ENCODE results near the gene EGFLAM. TPM values are rescaled to one million over a fixed set of nuclear protein-coding genes. Genes with fewer than 3 reads are reported as not detected.

EGFLAM gene
- polyA plus RNA-seq, 1 donor from 2014 or later = not detected

GRCh38 chr5:38317868-38318267 lies 59.5 kb downstream of the EGFLAM start:
- Histone ChIP-seq H3K9me3 (ENCODE audit: low read length) (no peaks in the 10 kb centered on the region), H4K20me1 (ENCODE audit: insufficient read depth) (no peaks in the 10 kb centered on the region), H3K9ac (ENCODE audit: low read length) (no peak overlapping the region), H3K36me3 (ENCODE audit: insufficient read depth, low read length) (no peaks in the 10 kb centered on the region), H3K79me2 (replicated peaks; ENCODE audit: insufficient read depth, low read length) (no peaks in the 10 kb centered on the region), H3K9me2 (ENCODE audit: insufficient read depth, low read length) (no peaks in the 10 kb centered on the region), H3K27me3 (ENCODE audit: insufficient read depth, low read depth, low read length) (no peaks in the 10 kb centered on the region), H3K27ac (ENCODE audit: low read length) (no peak overlapping the region), H2AFZ (ENCODE audit: low read depth, low read length) (no peak overlapping the region), H3K4me2 (ENCODE audit: low read length) (no peak overlapping the region), H3F3A (ENCODE audit: insufficient read depth, low read length, poor library complexity, severe bottlenecking) (no peaks in the 10 kb centered on the region), H3K4me3 (ENCODE audit: low read length) (no peak overlapping the region)
- TF ChIP-seq TAF1 (IDR thresholded peaks at IDR 0.05; ENCODE audit: low read depth) (no peak), MXI1 (conservative IDR thresholded peaks at IDR 0.05; ENCODE audit: poor library complexity, severe bottlenecking) (no peak), REST (IDR thresholded peaks at IDR 0.05; ENCODE audit: borderline replicate concordance) (no peak), RAD21 (conservative IDR thresholded peaks at IDR 0.05) (no peak), POLR2AphosphoS5 (IDR thresholded peaks at IDR 0.05) (no peak), EZH2 (IDR thresholded peaks at IDR 0.05; ENCODE audit: borderline replicate concordance, insufficient read depth, low read length, poor library complexity, severe bottlenecking) (no peak), EP300 (conservative IDR thresholded peaks at IDR 0.05; ENCODE audit: poor library complexity, severe bottlenecking) (no peak), SMC3 (conservative IDR thresholded peaks at IDR 0.05; ENCODE audit: poor library complexity) (no peak)
- TF ChIP-seq, protein P1, sequence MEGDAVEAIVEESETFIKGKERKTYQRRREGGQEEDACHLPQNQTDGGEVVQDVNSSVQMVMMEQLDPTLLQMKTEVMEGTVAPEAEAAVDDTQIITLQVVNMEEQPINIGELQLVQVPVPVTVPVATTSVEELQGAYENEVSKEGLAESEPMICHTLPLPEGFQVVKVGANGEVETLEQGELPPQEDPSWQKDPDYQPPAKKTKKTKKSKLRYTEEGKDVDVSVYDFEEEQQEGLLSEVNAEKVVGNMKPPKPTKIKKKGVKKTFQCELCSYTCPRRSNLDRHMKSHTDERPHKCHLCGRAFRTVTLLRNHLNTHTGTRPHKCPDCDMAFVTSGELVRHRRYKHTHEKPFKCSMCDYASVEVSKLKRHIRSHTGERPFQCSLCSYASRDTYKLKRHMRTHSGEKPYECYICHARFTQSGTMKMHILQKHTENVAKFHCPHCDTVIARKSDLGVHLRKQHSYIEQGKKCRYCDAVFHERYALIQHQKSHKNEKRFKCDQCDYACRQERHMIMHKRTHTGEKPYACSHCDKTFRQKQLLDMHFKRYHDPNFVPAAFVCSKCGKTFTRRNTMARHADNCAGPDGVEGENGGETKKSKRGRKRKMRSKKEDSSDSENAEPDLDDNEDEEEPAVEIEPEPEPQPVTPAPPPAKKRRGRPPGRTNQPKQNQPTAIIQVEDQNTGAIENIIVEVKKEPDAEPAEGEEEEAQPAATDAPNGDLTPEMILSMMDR (IDR thresholded peaks at IDR 0.05; ENCODE audit: poor library complexity, severe bottlenecking) = no peak

- no peak overlapping the region for H3K4me3 ChIP-seq (ENCODE audit: low read length)
- H3F3A ChIP-seq (ENCODE audit: insufficient read depth, low read length, poor library complexity, severe bottlenecking) = no peaks in the 10 kb centered on the region
- H2AFZ ChIP-seq (ENCODE audit: low read depth, low read length) = no peak overlapping the region
- no peaks in the 10 kb centered on the region for H4K20me1 ChIP-seq (ENCODE audit: insufficient read depth)
- no peaks in the 10 kb centered on the region for H3K9me2 ChIP-seq (ENCODE audit: insufficient read depth, low read length)
- TF ChIP-seq SMC3 (conservative IDR thresholded peaks at IDR 0.05; ENCODE audit: poor library complexity) (no peak), MXI1 (conservative IDR thresholded peaks at IDR 0.05; ENCODE audit: poor library complexity, severe bottlenecking) (no peak)
- no peak overlapping the region for H3K27ac ChIP-seq (ENCODE audit: low read length)
- no peaks in the 10 kb centered on the region for H3K36me3 ChIP-seq (ENCODE audit: insufficient read depth, low read length)
- H3K9me3 ChIP-seq (ENCODE audit: low read length) = no peaks in the 10 kb centered on the region
- no peak overlapping the region for H3K4me2 ChIP-seq (ENCODE audit: low read length)
- H3K27me3 ChIP-seq (ENCODE audit: insufficient read depth, low read depth, low read length) = no peaks in the 10 kb centered on the region
- no peaks in the 10 kb centered on the region for H3K79me2 ChIP-seq (replicated peaks; ENCODE audit: insufficient read depth, low read length)
- no peak overlapping the region for H3K9ac ChIP-seq (ENCODE audit: low read length)
Measured at GRCh38 chr5:38319491-38319890, 61.1 kb downstream of the EGFLAM start.

GRCh38 chr5:38321978-38322377 lies 63.6 kb downstream of the EGFLAM start:
- Histone ChIP-seq H3K9ac (ENCODE audit: low read length) (no peak overlapping the region), H3K4me2 (ENCODE audit: low read length) (no peak overlapping the region), H4K20me1 (ENCODE audit: insufficient read depth) (no peaks in the 10 kb centered on the region), H3K79me2 (replicated peaks; ENCODE audit: insufficient read depth, low read length) (no peaks in the 10 kb centered on the region), H3K9me2 (ENCODE audit: insufficient read depth, low read length) (no peaks in the 10 kb centered on the region), H3K27me3 (ENCODE audit: insufficient read depth, low read depth, low read length) (no peaks in the 10 kb centered on the region), H3K4me3 (ENCODE audit: low read length) (no peak overlapping the region), H3K36me3 (ENCODE audit: insufficient read depth, low read length) (no peaks in the 10 kb centered on the region), H3K9me3 (ENCODE audit: low read length) (no peaks in the 10 kb centered on the region), H2AFZ (ENCODE audit: low read depth, low read length) (no peak overlapping the region), H3F3A (ENCODE audit: insufficient read depth, low read length, poor library complexity, severe bottlenecking) (no peaks in the 10 kb centered on the region), H3K27ac (ENCODE audit: low read length) (no peak overlapping the region)
- TF ChIP-seq MXI1 (conservative IDR thresholded peaks at IDR 0.05; ENCODE audit: poor library complexity, severe bottlenecking) (no peak), SMC3 (conservative IDR thresholded peaks at IDR 0.05; ENCODE audit: poor library complexity) (no peak), REST (IDR thresholded peaks at IDR 0.05; ENCODE audit: borderline replicate concordance) (no peak), TAF1 (IDR thresholded peaks at IDR 0.05; ENCODE audit: low read depth) (no peak), RAD21 (conservative IDR thresholded peaks at IDR 0.05) (no peak), EZH2 (IDR thresholded peaks at IDR 0.05; ENCODE audit: borderline replicate concordance, insufficient read depth, low read length, poor library complexity, severe bottlenecking) (no peak), POLR2AphosphoS5 (IDR thresholded peaks at IDR 0.05) (no peak), EP300 (conservative IDR thresholded peaks at IDR 0.05; ENCODE audit: poor library complexity, severe bottlenecking) (no peak)
- TF ChIP-seq, protein P1 (IDR thresholded peaks at IDR 0.05; ENCODE audit: poor library complexity, severe bottlenecking) = no peak

Data from neural cell (in vitro differentiated cells).